GM12872 (cell line): ENCODE measurements around the gene REXO1.

Source experiments
- CTCF ChIP-seq: IDR thresholded peaks from 3 replicates; pipeline ENCODE4 v1.5.1; 2011; ENCODE audit warnings: low read depth, mild to moderate bottlenecking, low read length, moderate library complexity; ENCODE audit not compliant: insufficient read depth

The REXO1 gene

DNA sequence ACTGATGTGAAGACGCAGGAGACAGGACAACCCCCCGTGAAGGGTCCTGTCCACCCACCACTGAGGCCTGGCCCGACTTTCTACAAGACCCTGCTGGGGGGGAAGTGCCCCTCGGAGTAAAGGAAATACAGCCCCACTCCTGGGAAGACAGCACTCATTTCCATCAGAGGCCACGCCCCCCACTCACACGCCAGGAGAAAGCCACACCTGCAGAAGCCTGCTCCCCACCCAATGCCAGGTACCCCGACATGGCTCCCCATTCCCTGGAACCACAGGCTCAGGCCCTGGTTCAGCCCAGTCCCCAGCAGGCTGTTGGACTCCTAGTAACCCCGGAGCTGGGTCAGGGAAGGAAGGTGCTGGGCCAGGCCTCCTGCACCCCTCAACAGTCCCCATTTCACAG is 25.3 kb downstream of the REXO1 start:
- no peak for TF ChIP-seq CTCF

DNA sequence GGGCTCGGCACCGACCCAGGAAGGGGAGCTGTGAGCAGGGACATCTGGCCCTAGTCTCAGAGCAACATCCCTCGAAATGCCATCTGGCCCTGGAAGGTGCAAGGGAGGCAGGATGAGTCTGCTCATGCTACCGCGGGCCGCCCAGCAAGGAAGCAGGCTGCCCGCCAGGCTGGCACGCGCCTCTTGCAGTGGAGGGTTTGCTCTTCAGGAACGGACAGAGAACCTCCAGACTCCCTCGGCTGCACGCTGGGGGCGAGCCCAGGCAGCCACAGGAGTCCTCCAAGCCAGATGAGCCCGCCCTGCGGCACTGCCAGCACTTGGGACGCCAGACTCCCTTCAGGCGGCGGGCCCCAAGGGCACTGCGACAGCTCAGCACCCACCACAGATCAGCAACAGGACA is 26.1 kb downstream of the REXO1 start:
- no peak for TF ChIP-seq CTCF

DNA sequence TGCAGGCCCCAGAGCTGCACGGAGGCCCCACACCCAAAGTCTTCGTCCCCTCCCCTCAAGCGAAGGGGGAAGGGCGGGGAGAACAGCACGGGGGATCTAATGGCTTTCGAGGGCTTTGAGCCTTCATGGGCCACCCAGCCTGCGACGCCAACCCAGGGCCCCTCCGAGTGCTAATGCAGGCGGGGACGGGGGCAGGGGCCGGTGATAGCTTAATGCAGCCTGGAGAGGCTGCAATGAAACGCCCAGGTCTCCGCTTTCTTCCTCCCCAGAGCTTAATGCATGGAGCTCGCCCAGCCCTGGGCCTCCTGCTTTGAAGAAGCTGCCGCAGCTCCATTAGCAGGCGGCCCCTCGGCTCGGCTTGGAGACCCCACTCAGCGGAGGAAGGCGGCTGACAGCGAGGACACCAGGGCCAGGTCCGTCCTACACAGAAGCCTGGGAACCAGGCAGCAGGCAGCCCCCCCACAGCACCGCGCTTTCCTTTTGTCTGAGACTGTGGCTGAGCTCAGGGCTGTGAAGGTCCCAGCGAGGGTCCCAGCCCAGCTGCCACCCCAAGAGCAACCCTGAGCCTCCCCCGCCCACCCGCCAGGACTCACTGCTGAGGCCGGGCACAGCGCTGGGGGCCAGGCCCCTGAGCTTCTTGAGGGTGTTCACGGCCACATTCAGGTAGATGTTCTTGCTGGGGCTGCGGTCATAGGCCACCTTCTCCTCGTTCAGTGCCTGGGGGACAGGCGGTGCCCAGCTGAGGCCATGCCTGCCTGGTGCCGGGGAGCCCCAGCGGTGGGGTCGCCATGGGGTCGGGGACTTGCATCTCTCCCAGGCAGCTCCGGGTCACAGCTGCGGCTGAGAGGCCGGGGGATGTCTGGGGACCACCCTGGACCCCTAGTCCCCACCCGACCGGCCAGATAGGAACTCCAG is 28.7 kb downstream of the REXO1 start:
- no peak for TF ChIP-seq CTCF

DNA sequence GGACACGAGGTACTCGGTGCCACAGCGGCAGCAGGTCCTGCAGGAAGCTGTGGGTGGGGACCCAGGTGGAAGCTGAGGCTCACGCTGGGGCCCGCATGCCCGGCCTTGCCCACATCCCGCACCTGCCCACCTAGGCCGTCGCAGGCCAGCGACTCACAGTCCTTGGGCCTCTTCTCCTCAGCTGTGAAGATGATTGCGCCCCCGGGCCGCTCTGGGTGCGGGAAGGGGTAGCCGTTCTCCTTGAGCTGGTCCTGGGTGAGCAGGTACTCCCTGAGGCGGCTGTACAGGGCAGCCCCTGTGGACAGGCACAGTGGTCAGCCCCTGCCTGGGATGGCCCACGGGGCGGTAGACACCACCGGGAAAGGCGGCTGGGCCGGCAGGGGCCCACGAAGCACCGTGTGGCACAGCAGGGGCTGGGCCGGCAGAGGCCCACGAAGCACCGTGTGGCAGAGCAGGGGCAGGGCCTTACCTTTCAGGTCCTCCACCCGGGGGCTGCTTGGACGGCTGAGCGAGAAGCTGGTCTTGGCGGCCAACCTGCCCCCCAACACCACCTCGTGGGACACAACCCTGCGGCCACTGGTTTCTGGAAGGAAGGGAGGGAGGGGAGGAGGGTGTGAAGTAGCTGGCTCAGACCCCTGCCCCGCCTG is 29.6 kb downstream of the REXO1 start:
- no peak for TF ChIP-seq CTCF

- no peak for TF ChIP-seq CTCF
Measured at GRCh38 chr19:1817553-1818179, 30.6 kb downstream of the REXO1 start.

DNA sequence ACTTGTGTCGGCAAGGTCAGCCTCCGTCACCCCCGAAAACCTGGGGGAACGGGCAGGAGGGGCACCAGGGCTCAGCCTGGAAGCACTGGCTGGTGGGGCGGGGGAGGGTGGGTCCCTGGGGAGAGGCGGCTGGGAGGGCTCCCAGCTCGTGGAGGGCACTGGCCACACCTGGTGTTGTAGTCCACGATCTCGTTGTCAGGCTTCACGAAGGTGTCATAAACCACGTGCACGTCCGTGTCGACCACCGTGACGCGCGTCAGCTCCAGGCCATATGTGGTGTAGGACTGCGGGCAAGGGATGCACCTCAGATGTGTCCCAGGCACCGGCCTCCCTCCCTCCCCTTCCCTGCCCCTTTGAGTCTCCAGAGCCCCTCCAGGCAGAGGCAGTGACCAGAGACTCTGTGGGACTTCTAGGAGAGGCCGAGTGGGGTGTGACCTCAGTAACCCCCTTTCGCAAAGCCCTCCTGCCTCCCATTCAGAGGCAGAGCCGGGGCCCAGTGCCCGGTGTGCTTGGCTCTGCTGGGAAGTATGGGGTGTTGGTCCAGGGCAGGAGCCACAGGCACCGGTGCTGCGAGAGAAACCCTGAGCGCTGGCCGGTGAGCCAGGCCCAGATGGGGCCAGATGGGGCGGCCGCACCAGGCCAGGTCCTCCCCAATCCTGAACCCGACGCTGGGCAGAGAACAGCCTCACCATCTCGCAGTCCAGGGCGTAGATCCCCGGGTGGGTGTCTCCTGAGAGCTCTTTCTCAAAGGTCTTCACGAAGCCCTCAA is 31.6 kb downstream of the REXO1 start:
- no peak for TF ChIP-seq CTCF
